A549 (cell line): ENCODE results near the gene SPECC1.

ENCODE experiments used
- EP300 ChIP-seq, 2 experiments: fragments of >200 bp; sonication (Bioruptor Twin); formaldehyde crosslinking; IDR thresholded peaks; 2 replicates in 1 of 2; 3 replicates in 1 of 2; pipeline ENCODE4 v1.6.1; 2016 to 2017
- ESRRA ChIP-seq: fragments of 150-350 bp; IDR thresholded peaks from 2 replicates; pipeline ENCODE4 v1.6.1; 2014; ENCODE audit warnings: mild to moderate bottlenecking, low read length, borderline replicate concordance
- NR3C1 ChIP-seq: fragments of >200 bp; sonication (Bioruptor Twin); formaldehyde crosslinking; IDR thresholded peaks from 3 replicates; pipeline ENCODE4 v1.6.1; 2017
- POLR2A ChIP-seq: IDR thresholded peaks from 2 replicates; pipeline ENCODE4 v1.6.1; 2012; ENCODE audit warnings: mild to moderate bottlenecking, low read length
- TF ChIP-seq, protein P1 (sequence below): fragments of >200 bp; sonication (Bioruptor Twin); formaldehyde crosslinking; IDR thresholded peaks from 3 replicates; pipeline ENCODE4 v1.5.1; 2016

DNA sequence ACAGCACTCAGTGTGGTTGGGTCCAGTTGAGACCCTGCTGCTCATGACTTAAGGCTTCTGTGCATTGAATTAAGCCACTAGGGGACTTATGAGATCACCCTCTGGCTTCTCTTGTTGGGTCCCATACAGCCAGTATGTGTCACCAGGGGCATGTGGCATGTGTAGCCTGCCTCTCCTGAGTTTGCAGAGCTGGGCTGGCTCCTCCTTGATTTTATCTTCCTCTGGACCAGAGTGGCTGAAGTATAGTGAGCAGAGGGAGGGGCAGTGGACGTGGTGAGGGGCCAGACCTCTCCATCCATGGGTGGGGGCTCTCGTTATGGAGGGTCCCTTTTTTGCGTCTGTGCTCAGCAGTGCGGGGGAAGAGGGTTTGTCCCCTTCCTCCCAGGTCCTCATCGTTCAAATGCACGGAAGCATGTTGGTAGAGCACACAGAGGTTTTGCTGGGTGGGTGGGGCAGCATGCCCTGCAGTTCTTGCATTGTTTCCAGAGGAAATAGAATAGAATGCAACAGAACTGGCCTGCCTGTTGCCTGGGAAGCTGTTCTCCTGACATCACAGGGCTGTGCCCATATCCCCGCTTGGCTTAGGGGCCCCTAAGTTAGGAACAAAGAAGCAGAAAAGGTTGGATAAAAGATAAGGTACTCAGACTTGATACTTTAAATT, 77.4 kb downstream of the SPECC1 start:
- TF ChIP-seq, protein P1, sequence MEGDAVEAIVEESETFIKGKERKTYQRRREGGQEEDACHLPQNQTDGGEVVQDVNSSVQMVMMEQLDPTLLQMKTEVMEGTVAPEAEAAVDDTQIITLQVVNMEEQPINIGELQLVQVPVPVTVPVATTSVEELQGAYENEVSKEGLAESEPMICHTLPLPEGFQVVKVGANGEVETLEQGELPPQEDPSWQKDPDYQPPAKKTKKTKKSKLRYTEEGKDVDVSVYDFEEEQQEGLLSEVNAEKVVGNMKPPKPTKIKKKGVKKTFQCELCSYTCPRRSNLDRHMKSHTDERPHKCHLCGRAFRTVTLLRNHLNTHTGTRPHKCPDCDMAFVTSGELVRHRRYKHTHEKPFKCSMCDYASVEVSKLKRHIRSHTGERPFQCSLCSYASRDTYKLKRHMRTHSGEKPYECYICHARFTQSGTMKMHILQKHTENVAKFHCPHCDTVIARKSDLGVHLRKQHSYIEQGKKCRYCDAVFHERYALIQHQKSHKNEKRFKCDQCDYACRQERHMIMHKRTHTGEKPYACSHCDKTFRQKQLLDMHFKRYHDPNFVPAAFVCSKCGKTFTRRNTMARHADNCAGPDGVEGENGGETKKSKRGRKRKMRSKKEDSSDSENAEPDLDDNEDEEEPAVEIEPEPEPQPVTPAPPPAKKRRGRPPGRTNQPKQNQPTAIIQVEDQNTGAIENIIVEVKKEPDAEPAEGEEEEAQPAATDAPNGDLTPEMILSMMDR: no peak
- no peak for TF ChIP-seq NR3C1
- TF ChIP-seq EP300 (IDR thresholded peaks at IDR 0.05): no peak
- no peak for TF ChIP-seq ESRRA
- no peak for TF ChIP-seq POLR2A
